Suprapubic skin (tissue), 4 donors: Measurements from ENCODE around the gene LNPEP. TPM values are rescaled to one million over a fixed set of nuclear protein-coding genes. Genes with fewer than 3 reads are reported as not detected.
A peak's percentile ranks its signal among the peaks of the same experiment; 100 is the strongest.

Source experiments
- DNase-seq, 2 donors: peaks; one replicate each; pipeline ENCODE4 v3.0.0-alpha.2; 2019; ENCODE audit warnings: low spot score in 2 of 2
- H3K27ac ChIP-seq: fragments of 200-600 bp; sonication (generic); one replicate; pipeline ENCODE4 v1.5.1; 2019
- H3K27me3 ChIP-seq: fragments of 200-600 bp; sonication (generic); one replicate; pipeline ENCODE4 v1.5.1; 2019
- H3K36me3 ChIP-seq: fragments of 200-600 bp; sonication (generic); one replicate; pipeline ENCODE4 v1.5.1; 2019
- H3K4me1 ChIP-seq: fragments of 200-600 bp; sonication (generic); one replicate; pipeline ENCODE4 v1.5.1; 2019
- H3K4me3 ChIP-seq: fragments of 200-600 bp; sonication (generic); one replicate; pipeline ENCODE4 v1.5.1; 2019; ENCODE audit warnings: mild to moderate bottlenecking
- H3K9me3 ChIP-seq: fragments of 200-600 bp; sonication (generic); one replicate; pipeline ENCODE4 v1.5.1; 2019
- CTCF ChIP-seq, 2 donors: fragments of 200-600 bp in 1 of 2; fragments of 450-650 bp in 1 of 2; sonication (generic) in 1 of 2; IDR thresholded peaks; one replicate each; pipeline ENCODE4 v1.5.1; 2016 to 2019; ENCODE audit warnings: antibody characterized with exemption in 2 of 2, mild to moderate bottlenecking in 1 of 2, moderate library complexity in 1 of 2
- EP300 ChIP-seq: sonication (generic); formaldehyde crosslinking; IDR thresholded peaks from one replicate; pipeline ENCODE4 v1.6.1; 2017; ENCODE audit warnings: antibody characterized with exemption
- POLR2A ChIP-seq, 2 donors: fragments of 450-650 bp; IDR thresholded peaks; one replicate each; pipeline ENCODE4 v1.6.1; 2017; ENCODE audit warnings: antibody characterized with exemption in 2 of 2, mild to moderate bottlenecking in 2 of 2, moderate library complexity in 2 of 2
- POLR2AphosphoS5 ChIP-seq, 3 donors: sonication (generic); formaldehyde crosslinking; IDR thresholded peaks; one replicate each; pipeline ENCODE4 v1.6.1; 2017; ENCODE audit warnings: antibody characterized with exemption in 3 of 3
- WGBS: methylation state at CpG from one replicate; pipeline ENCODE4 v1.1.5; 2018; 5-methylcytosine and 5-hydroxymethylcytosine counted together
- total RNA-seq, 4 donors: library from RNA; depleted of rRNA; stranded (reverse); fragments of >200 nt; gene quantifications; one replicate each; pipeline ENCODE4 v1.1.0, GENCODE V29; 2016

The LNPEP gene
- total RNA-seq = 100 to 1,000 TPM in 1 of 4 donors, 10 to 100 TPM in 3; 43.7 to 107 (median 69.9) TPM

- no peaks in the 10 kb centered on the region for H3K27me3 ChIP-seq
- peak within 1 kb of the TSS; percentile 94 for H3K4me3 ChIP-seq
- under 1% methylated on average over 38 of the region's 79 CpGs for WGBS
- H3K9me3 ChIP-seq = no peaks in the 10 kb centered on the region
- DNase-seq = peak; percentile 94 to 97
- peaks cover 37% of the 10 kb centered on the region for H3K4me1 ChIP-seq
- TF ChIP-seq POLR2AphosphoS5 (IDR thresholded peaks at IDR 0.05) = peak in 2 of 3 donors; percentile 20 to 94
- TF ChIP-seq POLR2A (IDR thresholded peaks at IDR 0.05) = peak; percentile 63 to 65
- TF ChIP-seq CTCF (IDR thresholded peaks at IDR 0.05) = no peak
- TF ChIP-seq EP300 = no peak
- H3K36me3 ChIP-seq = no peaks in the 10 kb centered on the region
- peak within 1 kb of the TSS; percentile 94 for H3K27ac ChIP-seq
Observed at GRCh38 chr5:96935559-96936430, at the start of gene LNPEP. LNPEP (plus strand) TSS chr5:96936080; CDS start chr5:96936156, 76 bp downstream.

GRCh38 chr5:96893342-96893741 lies 42.5 kb upstream of the LNPEP start:
- Histone ChIP-seq H3K4me3 (no peak overlapping the region), H3K36me3 (peaks cover 36% of the 10 kb centered on the region), H3K27me3 (no peaks in the 10 kb centered on the region), H3K9me3 (no peaks in the 10 kb centered on the region), H3K4me1 (no peaks in the 10 kb centered on the region), H3K27ac (no peak overlapping the region)
- WGBS = 71% methylated on average over 4 of the region's 4 CpGs
- DNase-seq = no peak
- TF ChIP-seq CTCF (IDR thresholded peaks at IDR 0.05) (no peak), EP300 (no peak), POLR2AphosphoS5 (IDR thresholded peaks at IDR 0.05) (no peak), POLR2A (IDR thresholded peaks at IDR 0.05) (no peak)

GRCh38 chr5:96896276-96896675 lies 39.6 kb upstream of the LNPEP start:
- Histone ChIP-seq H3K27me3 (no peaks in the 10 kb centered on the region), H3K27ac (no peak overlapping the region), H3K36me3 (peaks cover 33% of the 10 kb centered on the region), H3K9me3 (no peaks in the 10 kb centered on the region), H3K4me3 (no peak overlapping the region), H3K4me1 (no peaks in the 10 kb centered on the region)
- DNase-seq = no peak
- 84% methylated on average over 4 of the region's 4 CpGs for WGBS
- TF ChIP-seq EP300 = no peak
- no peak for TF ChIP-seq POLR2AphosphoS5 (IDR thresholded peaks at IDR 0.05)
- TF ChIP-seq POLR2A (IDR thresholded peaks at IDR 0.05) = no peak
- no peak for TF ChIP-seq CTCF (IDR thresholded peaks at IDR 0.05)

- WGBS = 74% methylated on average over 3 of the region's 3 CpGs
- Histone ChIP-seq H3K4me3 (no peak overlapping the region), H3K27me3 (no peaks in the 10 kb centered on the region), H3K36me3 (peaks cover 39% of the 10 kb centered on the region), H3K9me3 (no peaks in the 10 kb centered on the region), H3K4me1 (no peaks in the 10 kb centered on the region), H3K27ac (no peak overlapping the region)
- TF ChIP-seq CTCF (IDR thresholded peaks at IDR 0.05) (no peak), EP300 (no peak), POLR2A (IDR thresholded peaks at IDR 0.05) (no peak), POLR2AphosphoS5 (IDR thresholded peaks at IDR 0.05) (no peak)
- no peak for DNase-seq
Observed at GRCh38 chr5:96896806-96897205, 39.1 kb upstream of the LNPEP start.

GRCh38 chr5:96901384-96901783 lies 34.5 kb upstream of the LNPEP start:
- TF ChIP-seq POLR2AphosphoS5 (IDR thresholded peaks at IDR 0.05) (no peak), EP300 (no peak), POLR2A (IDR thresholded peaks at IDR 0.05) (no peak), CTCF (IDR thresholded peaks at IDR 0.05) (no peak)
- H3K4me3 ChIP-seq = no peak overlapping the region
- no peaks in the 10 kb centered on the region for H3K4me1 ChIP-seq
- WGBS = 93% methylated on average over 6 of the region's 6 CpGs
- no peaks in the 10 kb centered on the region for H3K27me3 ChIP-seq
- no peaks in the 10 kb centered on the region for H3K9me3 ChIP-seq
- H3K27ac ChIP-seq = no peak overlapping the region
- no peak for DNase-seq
- H3K36me3 ChIP-seq = peaks cover 50% of the 10 kb centered on the region
